Measurements from ENCODE around the gene ZCCHC4.
A peak's percentile ranks its signal among the peaks of the same experiment; 100 is the strongest.

DNA sequence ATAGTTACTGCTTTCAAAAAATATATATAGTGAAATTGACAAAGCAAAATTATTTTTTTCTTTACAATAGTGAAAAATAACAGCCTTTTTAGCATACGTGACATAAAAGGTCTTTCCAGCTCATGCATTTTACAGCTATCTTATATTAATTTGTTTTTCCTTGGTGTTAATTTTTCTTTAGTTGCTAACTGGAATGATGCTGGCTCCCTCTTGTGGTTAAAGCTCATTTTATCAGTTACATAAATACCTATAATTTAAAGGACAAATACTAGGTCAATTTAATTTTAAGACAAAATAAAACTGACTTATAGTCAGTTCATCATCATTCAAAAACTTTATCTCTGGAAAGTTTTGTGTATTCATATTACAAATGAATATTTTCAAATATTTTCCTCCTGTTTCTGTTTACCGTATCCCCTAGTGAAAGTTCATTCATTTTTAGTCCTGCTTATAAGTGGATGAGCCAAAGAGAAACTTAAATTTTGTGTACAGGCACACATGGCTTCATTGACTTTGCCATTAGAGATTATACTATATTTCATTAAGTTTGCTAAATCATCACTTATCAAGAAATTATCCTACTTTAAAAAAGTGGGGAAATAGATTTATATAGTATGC lies 54.5 kb downstream of the ZCCHC4 start:
- TF ChIP-seq, protein P1, sequence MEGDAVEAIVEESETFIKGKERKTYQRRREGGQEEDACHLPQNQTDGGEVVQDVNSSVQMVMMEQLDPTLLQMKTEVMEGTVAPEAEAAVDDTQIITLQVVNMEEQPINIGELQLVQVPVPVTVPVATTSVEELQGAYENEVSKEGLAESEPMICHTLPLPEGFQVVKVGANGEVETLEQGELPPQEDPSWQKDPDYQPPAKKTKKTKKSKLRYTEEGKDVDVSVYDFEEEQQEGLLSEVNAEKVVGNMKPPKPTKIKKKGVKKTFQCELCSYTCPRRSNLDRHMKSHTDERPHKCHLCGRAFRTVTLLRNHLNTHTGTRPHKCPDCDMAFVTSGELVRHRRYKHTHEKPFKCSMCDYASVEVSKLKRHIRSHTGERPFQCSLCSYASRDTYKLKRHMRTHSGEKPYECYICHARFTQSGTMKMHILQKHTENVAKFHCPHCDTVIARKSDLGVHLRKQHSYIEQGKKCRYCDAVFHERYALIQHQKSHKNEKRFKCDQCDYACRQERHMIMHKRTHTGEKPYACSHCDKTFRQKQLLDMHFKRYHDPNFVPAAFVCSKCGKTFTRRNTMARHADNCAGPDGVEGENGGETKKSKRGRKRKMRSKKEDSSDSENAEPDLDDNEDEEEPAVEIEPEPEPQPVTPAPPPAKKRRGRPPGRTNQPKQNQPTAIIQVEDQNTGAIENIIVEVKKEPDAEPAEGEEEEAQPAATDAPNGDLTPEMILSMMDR (IDR thresholded peaks at IDR 0.05) = peak in 2 of 3 donors; percentile 28 to 40
- TF ChIP-seq POLR2AphosphoS5 (IDR thresholded peaks at IDR 0.05) (no peak), POLR2A (IDR thresholded peaks at IDR 0.05) (no peak)
